CD4-positive, CD25-positive, alpha-beta regulatory T cell (primary cell): ENCODE data around the gene CFI. TPM values are rescaled to one million over a fixed set of nuclear protein-coding genes. Genes with fewer than 3 reads are reported as not detected.

Experiments used
- ATAC-seq, 2 donors: fragments of 150-1000 bp; cut with Tn5 transposase; one replicate each; pipeline ENCODE4 v1.10.0; 2021; ENCODE audit warnings: low read depth in 2 of 2, moderate number of reproducible peaks in 2 of 2, moderate library complexity in 1 of 2
- DNase-seq, 3 donors: peaks; one replicate each; pipeline versions ENCODE4 v3.0.0 to v3.0.0-alpha.2; 2012 to 2022; ENCODE audit warnings: mixed read lengths in 1 of 3
- H3K27ac ChIP-seq: one replicate; pipeline ENCODE4 v1.7.0; 2013; ENCODE audit warnings: mild to moderate bottlenecking, low read length; ENCODE audit not compliant: insufficient read depth, poor library complexity, severe bottlenecking
- H3K27me3 ChIP-seq: one replicate; pipeline ENCODE4 v1.7.0; 2013; ENCODE audit warnings: low read length; ENCODE audit not compliant: control insufficient read depth, insufficient read depth
- H3K36me3 ChIP-seq: one replicate; pipeline ENCODE4 v1.7.0; 2013; ENCODE audit warnings: mild to moderate bottlenecking, low read length, moderate library complexity; ENCODE audit not compliant: control insufficient read depth, insufficient read depth
- H3K4me1 ChIP-seq: 2 replicates; pipeline ENCODE4 v1.7.0; 2013; ENCODE audit warnings: mild to moderate bottlenecking, low read length; ENCODE audit not compliant: insufficient read depth, control insufficient read depth, poor library complexity, severe bottlenecking
- H3K4me3 ChIP-seq: one replicate; pipeline ENCODE4 v1.7.0; 2013; ENCODE audit warnings: low read depth, mild to moderate bottlenecking, low read length, moderate library complexity
- H3K9me3 ChIP-seq, 2 experiments: 1 replicate in 1 of 2; 2 replicates in 1 of 2; pipeline ENCODE4 v1.7.0; 2013; ENCODE audit warnings: low read length in 2 of 2, mild to moderate bottlenecking in 1 of 2, moderate library complexity in 1 of 2; ENCODE audit not compliant: control insufficient read depth in 2 of 2
- H3K27ac Mint-ChIP-seq, 3 donors: one replicate each; pipeline ENCODE4 v1.8.0; 2020 to 2022; ENCODE audit warnings: mild to moderate bottlenecking in 3 of 3, mixed read lengths in 3 of 3, moderate library complexity in 2 of 3
- H3K27me3 Mint-ChIP-seq: one replicate; pipeline ENCODE4 v1.8.0; 2022; ENCODE audit warnings: mild to moderate bottlenecking, mixed read lengths
- H3K36me3 Mint-ChIP-seq: one replicate; pipeline ENCODE4 v1.8.0; 2020; ENCODE audit warnings: mixed read lengths
- H3K4me1 Mint-ChIP-seq, 4 donors: one replicate each; pipeline ENCODE4 v1.8.0; 2020 to 2022; ENCODE audit warnings: mixed read lengths in 4 of 4, mild to moderate bottlenecking in 1 of 4
- H3K4me3 Mint-ChIP-seq, 4 donors: one replicate each; pipeline ENCODE4 v1.8.0; 2020 to 2022; ENCODE audit warnings: mild to moderate bottlenecking in 4 of 4, mixed read lengths in 4 of 4, moderate library complexity in 3 of 4
- H3K9me3 Mint-ChIP-seq, 7 donors: one replicate each; pipeline ENCODE4 v1.8.0; 2020 to 2022; ENCODE audit warnings: mixed read lengths in 7 of 7, mild to moderate bottlenecking in 3 of 7, moderate library complexity in 2 of 7
- polyA plus RNA-seq, 4 donors: library from polyadenylated mRNA; unstranded; fragments of 300-500 nt; fragmentation: Illumina TruSeq; gene quantifications; one replicate each; pipeline ENCODE4 v1.2.3, GENCODE V29; 2021
- total RNA-seq: library from RNA; stranded (reverse); gene quantifications from one replicate; pipeline ENCODE4 v1.2.3, GENCODE V29; 2022

CFI gene
- total and polyA plus RNA-seq, 5 donors from 2014 or later = not detected

- Mint-ChIP-seq H3K9me3 (no peaks in the 10 kb centered on the region), H3K27ac (no peak overlapping the region), H3K27me3 (peaks cover 10% of the 10 kb centered on the region), H3K4me1 (peaks cover 11 to 28% (median 22%) of the 10 kb centered on the region in 4 donors), H3K36me3 (no peaks in the 10 kb centered on the region), H3K4me3 (peak overlapping the region in 1 of 4 donors; percentile 7)
- ATAC-seq = no peak
- Histone ChIP-seq H3K4me3 (no peak overlapping the region), H3K36me3 (no peaks in the 10 kb centered on the region), H3K4me1 (peaks cover 13% of the 10 kb centered on the region), H3K9me3 (no peaks in the 10 kb centered on the region), H3K27me3 (no peaks in the 10 kb centered on the region), H3K27ac (no peak overlapping the region)
- DNase-seq = peak in 1 of 3 donors; percentile 49
Measured at GRCh38 chr4:109811707-109812106, 9.9 kb upstream of the CFI start.

GRCh38 chr4:109810552-109811387 lies 9.0 kb upstream of the CFI start:
- DNase-seq = no peak
- no peak overlapping the region for H3K4me3 ChIP-seq
- Mint-ChIP-seq H3K36me3 (no peaks in the 10 kb centered on the region), H3K27me3 (peaks cover 16% of the 10 kb centered on the region), H3K27ac (peak overlapping the region in 1 of 3 donors; percentile 56), H3K9me3 (no peaks in the 10 kb centered on the region), H3K4me3 (peak overlapping the region in 1 of 4 donors; percentile 43), H3K4me1 (peaks cover 4 to 18% (median 13%) of the 10 kb centered on the region in 4 donors)
- H3K27me3 ChIP-seq = no peaks in the 10 kb centered on the region
- no peaks in the 10 kb centered on the region for H3K36me3 ChIP-seq
- H3K9me3 ChIP-seq = no peaks in the 10 kb centered on the region
- no peak overlapping the region for H3K27ac ChIP-seq
- ATAC-seq = no peak
- H3K4me1 ChIP-seq = peaks cover 6% of the 10 kb centered on the region

- H3K27ac Mint-ChIP-seq = no peak overlapping the region
- Histone ChIP-seq H3K27ac (no peak overlapping the region), H3K36me3 (no peaks in the 10 kb centered on the region), H3K4me3 (no peak overlapping the region), H3K27me3 (no peaks in the 10 kb centered on the region), H3K9me3 (no peaks in the 10 kb centered on the region), H3K4me1 (peaks cover under 1% of the 10 kb centered on the region)
- no peak for ATAC-seq
- H3K27me3 Mint-ChIP-seq = peaks cover 16% of the 10 kb centered on the region
- DNase-seq = no peak
- peaks cover under 1 to 7% (median 2%) of the 10 kb centered on the region in 4 donors for H3K4me1 Mint-ChIP-seq
- no peaks in the 10 kb centered on the region for H3K36me3 Mint-ChIP-seq
- no peak overlapping the region for H3K4me3 Mint-ChIP-seq
- H3K9me3 Mint-ChIP-seq = no peaks in the 10 kb centered on the region
Measured at GRCh38 chr4:109809655-109810054, 7.9 kb upstream of the CFI start.

- no peak overlapping the region for H3K27ac Mint-ChIP-seq
- H3K4me1 Mint-ChIP-seq = no peaks in the 10 kb centered on the region
- no peak overlapping the region for H3K27ac ChIP-seq
- H3K9me3 Mint-ChIP-seq = peaks cover 0 to 1% (median 0%) of the 10 kb centered on the region in 7 donors
- H3K27me3 ChIP-seq = no peaks in the 10 kb centered on the region
- no peak for ATAC-seq
- H3K36me3 Mint-ChIP-seq = no peaks in the 10 kb centered on the region
- H3K9me3 ChIP-seq = no peaks in the 10 kb centered on the region
- peaks cover 25% of the 10 kb centered on the region for H3K27me3 Mint-ChIP-seq
- no peak overlapping the region for H3K4me3 ChIP-seq
- no peak overlapping the region for H3K4me3 Mint-ChIP-seq
- peak in 2 of 3 donors; percentile 29 to 59 for DNase-seq
- no peaks in the 10 kb centered on the region for H3K4me1 ChIP-seq
- no peaks in the 10 kb centered on the region for H3K36me3 ChIP-seq
Measured at GRCh38 chr4:109803924-109804571, 2.2 kb upstream of the CFI start.

- no peak for ATAC-seq
- H3K27ac ChIP-seq = no peak overlapping the region
- Mint-ChIP-seq H3K9me3 (peaks cover 0 to 8% (median 3%) of the 10 kb centered on the region in 7 donors), H3K4me3 (no peak overlapping the region), H3K27me3 (peaks cover 28% of the 10 kb centered on the region), H3K36me3 (no peaks in the 10 kb centered on the region), H3K27ac (no peak overlapping the region), H3K4me1 (no peaks in the 10 kb centered on the region)
- H3K4me1 ChIP-seq = no peaks in the 10 kb centered on the region
- peaks cover 4 to 5% of the 10 kb centered on the region in 2 experiments for H3K9me3 ChIP-seq
- H3K27me3 ChIP-seq = peaks cover 3% of the 10 kb centered on the region
- no peak overlapping the region for H3K4me3 ChIP-seq
- H3K36me3 ChIP-seq = no peaks in the 10 kb centered on the region
- no peak for DNase-seq
Measured at GRCh38 chr4:109801099-109801789, 555 bp downstream of the CFI start.

GRCh38 chr4:109798866-109799265 lies 2.9 kb downstream of the CFI start:
- Mint-ChIP-seq H3K9me3 (peaks cover 0 to 22% (median 9%) of the 10 kb centered on the region in 7 donors), H3K4me1 (no peaks in the 10 kb centered on the region)

GRCh38 chr4:109795059-109795458 lies 6.7 kb downstream of the CFI start:
- H3K27me3 ChIP-seq = peaks cover 3% of the 10 kb centered on the region
- ATAC-seq (no peak), DNase-seq (no peak)
- Mint-ChIP-seq H3K9me3 (peaks cover 3 to 25% (median 12%) of the 10 kb centered on the region in 7 donors), H3K36me3 (no peaks in the 10 kb centered on the region), H3K27ac (no peak overlapping the region), H3K27me3 (peaks cover 52% of the 10 kb centered on the region), H3K4me3 (no peak overlapping the region), H3K4me1 (no peaks in the 10 kb centered on the region)
- H3K36me3 ChIP-seq = no peaks in the 10 kb centered on the region
- peaks cover 15 to 23% of the 10 kb centered on the region in 2 experiments for H3K9me3 ChIP-seq
- H3K4me1 ChIP-seq = no peaks in the 10 kb centered on the region
- no peak overlapping the region for H3K27ac ChIP-seq
- H3K4me3 ChIP-seq = no peak overlapping the region

More at GRCh38 chr4:109798866-109799265, 2.9 kb downstream of the CFI start:
- Mint-ChIP-seq H3K27ac (no peak overlapping the region), H3K27me3 (peaks cover 32% of the 10 kb centered on the region), H3K36me3 (no peaks in the 10 kb centered on the region), H3K4me3 (no peak overlapping the region)
- Histone ChIP-seq H3K9me3 (peaks cover 15 to 19% of the 10 kb centered on the region in 2 experiments), H3K4me1 (no peaks in the 10 kb centered on the region), H3K27ac (no peak overlapping the region), H3K27me3 (peaks cover 3% of the 10 kb centered on the region), H3K4me3 (no peak overlapping the region), H3K36me3 (no peaks in the 10 kb centered on the region)
- DNase-seq (no peak), ATAC-seq (no peak)
